HL-60 (cell line): ENCODE measurements around the gene EFHC2.

Source experiments
- DNase-seq, 2 experiments: peaks; one replicate each; pipeline ENCODE4 v3.0.0-alpha.2; 2010 to 2020; ENCODE audit warnings: low read depth in 1 of 2, low spot score in 1 of 2
- H3K27ac ChIP-seq: fragments of 250-450 bp; sonication (Bioruptor Pico); replicated peaks from 2 replicates; pipeline ENCODE4 v1.5.1; 2020; ENCODE audit warnings: mild to moderate bottlenecking, moderate library complexity
- H3K27me3 ChIP-seq: fragments of 250-450 bp; sonication (Bioruptor Pico); 2 replicates; pipeline ENCODE4 v1.5.1; 2021; ENCODE audit warnings: mild to moderate bottlenecking, moderate library complexity; ENCODE audit not compliant: insufficient read depth, poor library complexity, severe bottlenecking
- H3K4me3 ChIP-seq: replicated peaks from 2 replicates; pipeline ENCODE4 v1.5.1; 2011; ENCODE audit warnings: mild to moderate bottlenecking, control low read depth, low read length; ENCODE audit not compliant: insufficient read depth
- CTCF ChIP-seq: IDR thresholded peaks from one replicate; pipeline ENCODE4 v1.5.1; 2011; ENCODE audit warnings: low read length, control low read depth, inconsistent platforms; ENCODE audit not compliant: insufficient read depth
- GABPA ChIP-seq: IDR thresholded peaks from 2 replicates; pipeline ENCODE4 v1.6.1; 2012; ENCODE audit warnings: low read depth
- POLR2AphosphoS5 ChIP-seq: IDR thresholded peaks from 2 replicates; pipeline ENCODE4 v1.6.1; 2012; ENCODE audit warnings: low read depth
- REST ChIP-seq: IDR thresholded peaks from 2 replicates; pipeline ENCODE4 v1.6.1; 2012; ENCODE audit warnings: low read depth; ENCODE audit not compliant: insufficient replicate concordance
- SPI1 ChIP-seq: IDR thresholded peaks from 2 replicates; pipeline ENCODE4 v1.6.1; 2012; ENCODE audit warnings: low read depth, mild to moderate bottlenecking, borderline replicate concordance

The EFHC2 gene

GRCh38 chrX:44218465-44218864 is 125.0 kb downstream of the EFHC2 start:
- H3K4me3 ChIP-seq: no peak overlapping the region
- no peak for DNase-seq
- TF ChIP-seq POLR2AphosphoS5 (no peak), SPI1 (no peak), REST (no peak), CTCF (no peak), GABPA (no peak)
- H3K27ac ChIP-seq: no peak overlapping the region
- H3K27me3 ChIP-seq: no peaks in the 10 kb centered on the region

- no peak for DNase-seq
- Histone ChIP-seq H3K4me3 (no peak overlapping the region), H3K27ac (no peak overlapping the region), H3K27me3 (no peaks in the 10 kb centered on the region)
- TF ChIP-seq CTCF (no peak), GABPA (no peak), SPI1 (no peak), POLR2AphosphoS5 (no peak), REST (no peak)
These were observed 127.3 kb downstream of the EFHC2 start for GRCh38 chrX:44216171-44216570.

- Histone ChIP-seq H3K27me3 (no peaks in the 10 kb centered on the region), H3K27ac (no peak overlapping the region), H3K4me3 (no peak overlapping the region)
- TF ChIP-seq POLR2AphosphoS5: no peak
- TF ChIP-seq CTCF: no peak
- no peak for TF ChIP-seq GABPA
- no peak for TF ChIP-seq REST
- TF ChIP-seq SPI1: no peak
- DNase-seq: no peak
These were observed 139.7 kb downstream of the EFHC2 start for GRCh38 chrX:44203791-44204190.
